EH (cell line): Measurements from ENCODE around the gene ENPP1.
"Not testable (repeated sequence)": the region's sequence is repeated elsewhere in the genome, so short reads cannot be mapped to it uniquely, and the experiment has no call there.

ENCODE experiments used
- DNase-seq: peaks from one replicate; pipeline ENCODE4 v3.0.0-alpha.2; 2015; ENCODE audit warnings: low read depth

The ENPP1 gene

DNA sequence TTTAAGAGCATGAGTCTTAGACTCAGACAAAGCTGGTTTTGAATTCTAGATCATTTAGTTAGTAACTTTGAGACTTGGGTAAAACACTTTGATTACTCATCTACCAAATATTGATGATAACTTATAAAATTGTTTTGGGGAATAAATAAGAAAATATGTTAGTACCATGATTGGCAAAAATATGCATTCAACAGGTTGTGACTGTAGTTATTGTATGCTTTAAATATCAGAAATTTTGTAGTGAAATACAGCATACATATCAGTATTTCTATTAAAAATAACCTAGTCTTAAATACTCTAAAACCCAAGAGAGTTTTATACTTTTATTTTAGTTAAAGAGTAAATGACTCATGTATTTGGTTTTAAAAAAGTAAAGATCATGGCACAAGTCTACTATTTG lies 68.7 kb downstream of the ENPP1 start:
- no peak for DNase-seq

- peak; percentile 15 for DNase-seq
Observed at GRCh38 chr6:131877999-131878789, 70.4 kb downstream of the ENPP1 start.

GRCh38 chr6:131883016-131883415 lies 75.2 kb downstream of the ENPP1 start:
- no peak for DNase-seq

DNA sequence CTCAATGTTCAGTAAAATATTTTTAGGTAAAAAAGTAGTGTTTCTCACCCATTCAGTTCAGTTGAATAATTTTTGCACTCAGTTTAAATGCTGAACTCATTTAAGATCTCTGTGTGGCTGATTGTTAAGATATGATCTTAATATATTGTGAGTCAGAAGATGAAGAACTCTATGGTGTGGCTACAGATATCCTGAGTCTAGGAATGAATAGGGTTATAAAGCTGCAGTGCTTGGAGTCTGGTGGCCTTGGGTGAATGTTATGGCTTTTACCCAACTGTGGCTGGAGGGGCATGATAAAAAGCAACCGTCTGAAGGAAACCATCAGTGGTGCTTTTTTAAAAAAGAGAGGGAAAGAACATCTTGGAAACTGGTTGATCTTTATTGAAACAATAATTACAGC lies 77.4 kb downstream of the ENPP1 start:
- DNase-seq = peak; percentile 58

DNA sequence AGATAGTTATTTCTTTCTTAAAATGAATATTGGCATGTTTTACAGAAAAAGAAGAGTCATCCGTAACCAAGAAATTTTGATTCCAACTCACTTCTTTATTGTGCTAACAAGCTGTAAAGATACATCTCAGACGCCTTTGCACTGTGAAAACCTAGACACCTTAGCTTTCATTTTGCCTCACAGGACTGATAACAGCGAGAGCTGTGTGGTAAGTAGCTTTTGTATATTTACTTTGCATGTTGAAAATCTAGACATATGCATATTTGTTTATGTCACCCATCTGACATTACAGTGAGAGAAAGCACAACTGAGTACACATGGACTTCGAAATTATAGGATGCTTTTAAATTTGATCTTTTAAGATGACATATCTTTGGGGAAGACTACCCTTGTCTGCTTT lies 78.7 kb downstream of the ENPP1 start:
- DNase-seq = no peak

DNA sequence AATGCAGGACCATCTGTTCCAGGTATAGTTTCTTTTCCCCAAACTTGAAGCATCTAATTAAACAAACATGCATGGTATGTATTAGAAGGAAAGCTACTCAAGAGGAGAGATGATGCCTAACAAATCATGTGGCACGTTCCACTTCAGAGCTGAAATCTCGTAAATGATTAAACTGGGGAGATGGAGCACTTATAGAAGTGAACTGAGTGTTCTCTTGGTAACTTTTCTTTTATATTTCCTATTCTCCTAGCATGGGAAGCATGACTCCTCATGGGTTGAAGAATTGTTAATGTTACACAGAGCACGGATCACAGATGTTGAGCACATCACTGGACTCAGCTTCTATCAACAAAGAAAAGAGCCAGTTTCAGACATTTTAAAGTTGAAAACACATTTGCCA lies 82.3 kb downstream of the ENPP1 start:
- no peak for DNase-seq

GRCh38 chr6:131893198-131893597 lies 85.4 kb downstream of the ENPP1 start:
- DNase-seq = no peak

GRCh38 chr6:131894493-131895424 lies 86.9 kb downstream of the ENPP1 start:
- DNase-seq = no peak

DNA sequence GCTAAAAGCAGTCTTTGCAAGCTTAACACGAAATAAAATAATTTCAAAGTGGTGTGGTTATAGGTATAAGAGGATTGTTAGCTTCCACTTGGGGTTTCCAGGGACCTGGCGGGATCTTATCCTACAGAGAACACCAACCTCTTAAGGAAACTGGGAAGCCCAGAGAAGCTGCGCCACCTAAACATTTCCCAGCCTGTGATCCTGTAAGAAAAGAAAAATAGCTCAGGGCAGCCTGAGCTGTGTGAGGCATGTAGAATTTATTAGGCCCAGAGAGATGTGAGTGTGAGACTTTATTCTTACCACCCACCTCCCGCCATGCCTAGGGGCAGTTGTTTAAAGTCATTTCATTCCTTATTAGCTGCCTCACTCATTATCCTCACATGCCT lies 89.2 kb downstream of the ENPP1 start:
- DNase-seq = no peak

DNA sequence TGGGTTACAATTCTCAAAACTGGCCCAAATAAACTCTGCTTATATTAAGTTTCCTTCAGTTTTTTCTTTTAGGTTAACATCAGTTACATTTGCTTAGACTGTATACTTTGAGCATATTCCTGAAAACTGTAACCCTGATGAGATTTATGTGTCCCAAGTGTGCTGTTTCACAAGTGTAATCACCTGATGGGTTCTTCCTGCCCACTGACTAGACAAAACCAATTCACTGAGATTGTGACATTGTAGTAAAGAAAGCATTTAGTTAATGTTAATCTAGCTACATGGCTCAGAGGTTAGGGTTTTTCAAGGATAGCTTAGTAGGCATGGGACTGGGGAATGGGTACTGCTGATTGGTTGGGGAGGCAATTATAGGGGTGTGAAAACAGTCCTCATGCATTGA lies 89.8 kb downstream of the ENPP1 start:
- no peak for DNase-seq

DNA sequence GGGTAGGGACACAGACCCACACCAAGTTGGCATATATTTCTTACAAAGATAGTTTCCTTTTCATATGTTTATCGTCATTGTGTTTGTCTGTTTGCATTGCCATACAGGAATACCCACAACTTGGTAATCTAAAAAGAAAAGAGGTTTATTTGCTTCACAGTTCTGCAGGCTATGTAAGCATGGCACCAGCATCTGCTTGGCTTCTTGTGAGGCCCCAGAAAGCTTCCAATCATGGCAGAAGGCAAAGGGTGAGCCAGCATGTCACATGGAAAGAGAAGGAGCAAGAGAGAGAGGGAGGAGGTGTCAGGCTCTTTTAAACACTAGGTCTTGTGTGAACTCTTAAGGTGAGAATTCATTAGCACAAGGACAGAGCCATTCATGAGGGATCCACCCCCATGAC lies 90.9 kb downstream of the ENPP1 start:
- DNase-seq = no peak

GRCh38 chr6:131900231-131900630 lies 92.4 kb downstream of the ENPP1 start:
- no peak for DNase-seq

- DNase-seq = not testable (repeated sequence)
Observed at GRCh38 chr6:131901326-131901873, 93.6 kb downstream of the ENPP1 start.

- peak; percentile 29 for DNase-seq
Observed at GRCh38 chr6:131903734-131904133, 95.9 kb downstream of the ENPP1 start.

- DNase-seq = not testable (repeated sequence)
Observed at GRCh38 chr6:131908787-131909186, 101.0 kb downstream of the ENPP1 start.

- peak; percentile 78 for DNase-seq
Observed at GRCh38 chr6:131909408-131910218, 101.8 kb downstream of the ENPP1 start.

DNA sequence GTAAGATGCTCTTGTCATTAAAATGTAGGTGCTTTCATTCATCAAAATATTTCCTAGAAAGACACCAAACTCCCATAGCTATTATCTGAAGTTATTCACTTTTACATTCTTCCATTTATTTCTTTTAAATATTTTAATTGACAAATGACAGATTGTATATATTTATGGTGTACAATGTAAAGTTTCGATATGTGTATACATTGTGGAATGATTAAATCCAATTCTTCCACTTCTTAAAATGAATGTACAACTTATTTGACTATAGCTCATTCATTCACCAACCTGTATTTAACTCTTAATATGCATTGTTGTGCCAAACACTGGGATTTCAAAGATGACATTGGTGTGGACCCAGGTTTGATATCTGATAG lies 102.4 kb downstream of the ENPP1 start:
- DNase-seq = no peak

DNA sequence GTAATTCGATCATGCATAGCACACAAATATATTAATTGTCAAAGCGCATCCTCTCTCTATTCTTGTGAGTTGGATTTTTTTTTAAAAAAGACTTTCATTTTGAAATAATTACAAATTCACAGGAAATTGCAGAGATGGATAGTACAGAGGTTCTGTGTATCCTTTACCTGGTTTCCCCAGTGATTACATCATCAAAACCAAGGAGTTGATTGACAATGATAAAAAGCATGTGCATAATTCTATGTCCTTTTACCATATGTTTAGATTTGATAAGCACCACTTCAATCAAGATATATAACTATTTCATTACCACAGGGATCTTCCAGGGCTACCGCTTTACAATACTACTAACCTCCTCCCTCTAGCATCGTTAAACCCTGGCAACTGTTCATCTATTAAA lies 103.1 kb downstream of the ENPP1 start:
- DNase-seq = no peak

- peak; percentile 61 for DNase-seq
Observed at GRCh38 chr6:131911951-131912350, 104.1 kb downstream of the ENPP1 start.

DNA sequence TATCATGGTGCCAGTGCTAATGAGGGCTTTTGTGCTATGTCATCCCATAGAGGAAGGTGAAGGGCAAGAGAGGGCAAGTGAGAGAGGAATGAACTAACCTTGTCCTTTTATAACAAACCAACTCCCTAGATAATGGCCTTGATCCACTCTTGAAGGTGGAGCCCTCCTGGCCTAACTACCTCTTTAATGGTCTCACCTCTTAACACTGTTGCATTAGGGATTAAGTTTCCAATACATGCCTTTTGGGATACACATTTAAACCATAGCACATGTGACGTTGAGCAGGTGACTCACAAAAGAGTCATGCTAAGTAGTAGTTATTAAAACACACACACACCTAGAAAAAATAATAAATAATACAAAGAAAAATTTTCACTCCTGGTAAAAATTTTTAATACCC lies 106.4 kb downstream of the ENPP1 start:
- peak; percentile 39 for DNase-seq

GRCh38 chr6:131914967-131915751 lies 107.3 kb downstream of the ENPP1 start:
- DNase-seq = peak; percentile 82
